Eye (tissue), 1 donor: Measurements from ENCODE around the gene HELQ.
A peak's percentile ranks its signal among the peaks of the same experiment; 100 is the strongest.
"Not testable (repeated sequence)": the region's sequence is repeated elsewhere in the genome, so short reads cannot be mapped to it uniquely, and the experiment has no call there.

Source experiments
- DNase-seq: peaks from one replicate; pipeline ENCODE4 v3.0.0-alpha.2; 2015

HELQ gene

GRCh38 chr4:83418211-83418610, 37.4 kb downstream of the HELQ start:
- no peak for DNase-seq

- no peak for DNase-seq
Measured at GRCh38 chr4:83417566-83417965, 38.1 kb downstream of the HELQ start.

GRCh38 chr4:83413676-83414075, 41.9 kb downstream of the HELQ start:
- DNase-seq = no peak

- no peak for DNase-seq
Measured at GRCh38 chr4:83408908-83409307, 46.7 kb downstream of the HELQ start.

- DNase-seq = no peak
Measured at GRCh38 chr4:83405844-83406816, 49.5 kb downstream of the HELQ start.

- DNase-seq = not testable (repeated sequence)
Measured at GRCh38 chr4:83398158-83398557, 57.5 kb downstream of the HELQ start.

- DNase-seq = no peak
Measured at GRCh38 chr4:83393908-83394307, 61.7 kb downstream of the HELQ start.

GRCh38 chr4:83392562-83392961, 63.1 kb downstream of the HELQ start:
- DNase-seq = no peak

GRCh38 chr4:83390944-83391343, 64.7 kb downstream of the HELQ start:
- DNase-seq = peak; percentile 13

GRCh38 chr4:83389756-83390505, 65.7 kb downstream of the HELQ start:
- DNase-seq = no peak

GRCh38 chr4:83389037-83389720, 66.4 kb downstream of the HELQ start:
- peak; percentile 44 for DNase-seq

GRCh38 chr4:83388313-83388676, 67.3 kb downstream of the HELQ start:
- no peak for DNase-seq

GRCh38 chr4:83387476-83388312, 67.9 kb downstream of the HELQ start:
- no peak for DNase-seq

GRCh38 chr4:83387012-83387411, 68.6 kb downstream of the HELQ start:
- DNase-seq = no peak

- DNase-seq = no peak
Measured at GRCh38 chr4:83382850-83383249, 72.8 kb downstream of the HELQ start.

- DNase-seq = no peak
Measured at GRCh38 chr4:83381173-83381572, 74.5 kb downstream of the HELQ start.

GRCh38 chr4:83378419-83378818, 77.2 kb downstream of the HELQ start:
- peak; percentile 27 for DNase-seq

- no peak for DNase-seq
Measured at GRCh38 chr4:83372931-83373330, 82.7 kb downstream of the HELQ start.

- no peak for DNase-seq
Measured at GRCh38 chr4:83371936-83372335, 83.7 kb downstream of the HELQ start.

GRCh38 chr4:83371235-83371634, 84.4 kb downstream of the HELQ start:
- no peak for DNase-seq

GRCh38 chr4:83370640-83370906, 85.0 kb downstream of the HELQ start:
- no peak for DNase-seq

- DNase-seq = no peak
Measured at GRCh38 chr4:83369831-83370639, 85.6 kb downstream of the HELQ start.
